GM18868 (cell line): ENCODE measurements around the gene HOXA11.
A peak's percentile ranks its signal among the peaks of the same experiment; 100 is the strongest.

Source experiments
- ATAC-seq: cut with Tn5 transposase; IDR thresholded peaks from one replicate; pipeline ENCODE4 v1.9.1; 2021; ENCODE audit warnings: mild to moderate bottlenecking, moderate library complexity; ENCODE audit not compliant: unreplicated experiment

Gene HOXA11

DNA sequence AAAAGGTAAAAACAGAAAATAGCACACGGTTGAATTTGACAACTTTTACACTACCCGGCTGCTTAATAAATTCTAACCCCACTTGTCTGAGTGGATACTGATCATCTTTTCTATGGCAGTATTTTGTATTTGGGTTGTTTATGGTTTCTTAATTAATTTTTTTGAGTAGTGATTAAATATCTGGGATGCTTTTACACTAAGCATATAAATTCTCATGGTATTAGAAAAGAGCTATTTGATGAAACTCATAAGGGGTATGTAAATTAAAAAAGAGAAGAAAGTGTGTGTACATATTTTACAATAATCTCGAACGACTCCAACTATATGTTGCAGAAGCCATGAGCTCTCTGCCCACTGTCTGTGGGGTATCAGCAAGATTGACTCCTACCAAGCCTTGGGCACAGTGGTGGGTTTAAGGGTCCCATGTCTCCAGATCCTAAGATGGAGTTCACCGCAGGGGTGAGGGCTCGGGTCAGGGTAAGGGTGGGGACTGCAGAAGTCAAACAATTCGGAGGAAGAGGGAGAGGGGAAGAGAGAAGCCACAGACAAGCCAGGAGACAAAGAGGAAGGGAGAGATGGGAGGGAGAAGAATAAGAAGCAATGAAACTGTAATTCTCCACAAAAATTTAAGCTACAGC is 22.4 kb upstream of the HOXA11 start:
- ATAC-seq: no peak

DNA sequence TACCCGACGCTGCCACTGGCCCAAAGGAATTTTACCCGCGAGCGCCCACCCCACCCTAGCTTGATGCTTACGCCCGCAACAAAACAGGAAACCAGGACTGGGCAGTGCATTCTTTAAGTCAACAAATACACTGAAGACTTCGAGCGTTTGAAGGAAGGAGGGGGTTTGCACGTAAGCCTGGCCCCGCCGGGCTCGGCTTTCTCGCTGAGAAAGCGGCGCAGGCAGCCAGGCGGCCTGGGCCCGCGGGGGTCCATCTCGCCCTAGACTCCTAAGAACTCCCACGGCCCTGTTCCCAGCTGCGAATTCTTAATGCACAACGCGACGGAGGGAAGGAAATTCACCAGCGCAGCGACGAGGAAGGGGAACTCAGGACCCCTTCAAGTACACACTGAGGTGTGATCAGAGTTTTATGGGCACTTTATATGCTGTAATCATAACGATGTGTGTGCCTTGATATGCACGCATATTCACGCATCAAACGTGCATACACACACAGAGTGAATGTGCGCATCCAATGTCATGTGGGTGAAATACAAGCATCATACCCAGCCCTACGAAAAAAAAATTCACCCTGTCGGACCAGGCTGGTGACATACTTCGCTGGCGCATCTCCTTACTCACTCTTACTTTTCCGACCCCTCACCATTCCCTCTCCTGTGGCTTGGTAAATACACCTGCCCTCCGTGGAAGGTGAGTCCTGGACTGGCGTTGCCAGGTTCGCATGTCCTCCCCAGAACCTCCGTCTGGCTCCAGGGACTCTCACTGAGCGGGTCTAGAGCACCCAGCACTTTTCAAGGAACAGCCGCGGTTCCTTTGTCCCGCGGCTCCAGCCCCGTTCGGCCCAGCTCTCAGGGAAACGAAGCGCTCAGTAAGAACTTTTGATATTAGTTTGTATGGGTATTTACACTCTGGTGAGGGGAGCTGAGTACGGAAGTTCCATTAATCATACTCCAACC is 20.6 kb upstream of the HOXA11 start:
- no peak for ATAC-seq

DNA sequence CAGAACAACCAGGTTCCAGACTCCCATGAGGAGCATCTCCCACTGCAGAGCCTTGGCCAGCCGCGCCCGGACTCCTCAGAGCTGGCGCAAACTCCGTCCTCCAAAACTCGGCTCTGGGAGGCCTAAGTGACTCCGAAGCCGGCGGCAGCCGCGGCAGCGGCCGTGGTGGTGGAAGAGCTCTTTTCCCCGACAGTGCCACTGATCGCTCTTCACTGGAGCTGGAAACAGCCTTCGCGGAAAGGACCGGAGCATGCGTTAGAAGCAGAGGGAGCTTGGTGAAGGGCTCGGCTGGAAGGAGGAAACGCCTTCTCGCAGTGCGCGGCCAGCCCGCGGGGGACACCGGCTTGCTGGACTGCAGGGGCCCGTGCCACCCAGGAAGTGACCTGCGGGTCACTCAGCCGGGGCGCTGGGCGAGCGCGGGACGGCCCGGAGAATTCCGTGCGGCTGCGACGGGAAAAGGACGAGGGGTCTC is 19.9 kb upstream of the HOXA11 start:
- no peak for ATAC-seq

DNA sequence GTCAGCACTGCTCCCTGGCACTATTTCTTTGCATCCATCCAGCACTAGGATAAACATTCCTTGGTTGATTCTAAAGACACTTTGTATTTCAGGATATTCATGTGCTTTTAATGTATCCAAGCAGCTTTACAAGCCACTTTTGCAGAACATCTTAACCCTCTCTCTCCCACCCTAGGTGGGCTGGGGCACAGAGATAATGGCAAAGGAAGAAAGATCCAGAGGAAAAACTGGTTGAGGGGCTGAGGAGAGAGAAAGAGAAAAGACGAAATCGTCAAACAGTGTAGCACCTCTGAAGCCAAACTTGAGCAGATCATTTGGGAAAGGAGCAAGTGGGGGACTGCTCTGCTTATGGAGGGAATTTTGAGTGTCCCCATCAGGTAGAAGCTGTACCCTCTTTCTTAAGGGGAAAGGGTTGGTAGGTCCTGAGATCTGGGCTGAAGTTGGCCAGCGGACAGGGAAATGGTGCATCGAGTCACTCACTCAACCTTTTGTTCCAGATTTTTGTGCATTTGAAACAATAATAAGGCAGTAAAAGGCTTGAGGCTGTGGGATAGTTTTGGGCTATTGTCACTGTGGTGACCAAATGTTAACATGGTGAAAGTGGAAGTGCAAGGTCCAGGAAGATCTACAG is 19.0 kb upstream of the HOXA11 start:
- no peak for ATAC-seq

DNA sequence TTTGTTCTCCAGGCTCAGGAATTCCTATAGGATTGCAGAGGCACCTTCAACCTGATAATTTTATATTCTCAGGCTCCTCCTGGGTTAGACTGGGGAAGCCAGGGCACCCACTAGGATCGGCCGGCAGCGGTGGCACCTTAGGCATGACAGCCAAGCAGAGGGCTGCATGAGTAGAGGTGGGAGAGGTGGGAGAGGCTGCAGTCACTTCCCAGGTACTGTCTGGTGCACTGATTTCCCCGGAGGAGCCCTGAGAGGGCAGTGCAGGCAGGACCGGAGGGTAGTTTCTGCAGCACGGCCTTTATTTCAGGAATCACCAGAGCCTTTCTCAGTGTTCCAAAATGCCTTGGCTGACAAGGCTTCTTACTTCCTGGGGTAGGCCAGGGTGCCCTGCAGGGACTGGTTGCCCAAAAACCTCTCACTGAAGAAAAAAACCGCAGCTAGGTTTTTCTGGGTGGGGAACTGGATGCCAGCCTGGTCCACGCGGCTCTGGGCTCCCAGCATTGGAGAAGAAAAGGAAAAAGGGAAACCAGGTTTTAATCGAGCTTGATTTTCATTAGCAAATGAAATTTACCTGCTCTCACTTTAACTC is 18.4 kb upstream of the HOXA11 start:
- no peak for ATAC-seq

DNA sequence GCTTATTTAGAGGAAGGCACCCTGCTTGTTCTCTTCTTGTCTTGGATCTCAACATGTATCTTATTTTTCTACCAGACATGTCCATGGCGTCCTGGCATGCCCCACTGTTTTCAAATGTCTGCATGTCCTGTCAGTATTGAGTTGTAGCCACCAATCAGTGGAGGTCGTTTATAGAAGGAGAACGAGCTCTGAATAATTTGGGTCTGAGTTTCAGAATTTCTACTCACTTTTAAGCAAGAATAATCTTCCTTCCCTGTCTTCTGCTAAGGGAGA is 17.8 kb upstream of the HOXA11 start:
- no peak for ATAC-seq

DNA sequence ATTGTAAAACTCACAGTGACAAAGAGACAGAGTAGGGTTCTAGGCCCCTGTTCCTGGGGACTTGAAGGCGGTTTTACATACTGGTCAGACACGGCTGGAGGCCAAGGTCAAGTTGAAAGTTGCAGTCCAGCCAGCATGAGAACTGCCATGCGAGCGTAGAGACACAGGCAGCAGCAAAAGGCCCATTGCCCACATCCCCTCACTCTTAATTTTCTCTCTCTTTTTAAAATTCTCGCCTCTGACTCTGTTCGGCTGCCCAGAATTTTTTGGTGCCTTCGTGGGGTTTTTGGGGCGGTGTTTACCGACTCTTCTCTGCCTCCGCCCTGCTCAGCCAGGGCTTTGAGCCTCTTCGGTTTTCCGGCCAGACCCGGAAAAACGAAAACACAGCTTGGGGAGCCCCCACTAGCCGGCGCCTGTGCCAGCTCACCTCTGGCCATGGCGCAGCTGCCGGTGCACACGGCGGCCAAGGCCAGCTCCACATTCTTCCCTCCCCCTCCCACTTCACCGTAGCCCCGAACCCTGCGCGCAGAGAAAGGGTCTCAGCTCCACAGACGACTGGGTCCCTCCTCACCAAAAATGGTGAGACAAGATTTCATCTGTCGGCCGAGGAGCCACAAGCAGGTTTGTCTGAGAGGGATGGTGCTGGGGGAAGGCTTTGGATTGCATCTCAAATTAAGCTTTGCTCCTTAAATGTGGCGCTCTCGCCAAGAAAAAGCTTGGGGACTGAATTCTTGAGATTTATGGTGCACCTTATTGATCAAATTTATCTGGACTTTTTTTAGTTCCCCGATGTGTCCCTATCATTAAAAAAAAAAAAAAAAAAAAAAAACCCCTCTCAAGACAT is 17.2 kb upstream of the HOXA11 start:
- no peak for ATAC-seq

DNA sequence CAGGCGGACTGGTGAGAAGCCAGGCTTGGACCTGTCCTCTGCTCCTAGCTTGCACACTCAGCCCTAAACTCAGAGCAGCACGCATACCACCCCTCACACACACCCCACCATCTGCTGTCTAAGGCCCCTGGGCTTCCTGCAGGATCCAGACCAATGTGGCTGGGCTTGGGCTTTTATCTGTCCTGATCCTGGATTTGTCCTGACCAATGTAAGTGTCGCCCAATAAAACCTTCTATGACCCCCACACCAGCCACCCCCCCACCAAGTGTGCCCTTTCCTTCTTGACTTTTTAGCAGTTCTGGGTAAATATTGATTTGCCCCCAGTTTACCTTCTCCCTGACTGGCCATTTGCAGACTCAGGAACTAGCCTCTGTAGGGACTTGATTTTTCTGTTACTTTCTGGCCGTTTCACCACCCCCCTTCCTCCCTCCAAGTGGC is 16.6 kb upstream of the HOXA11 start:
- ATAC-seq: no peak

DNA sequence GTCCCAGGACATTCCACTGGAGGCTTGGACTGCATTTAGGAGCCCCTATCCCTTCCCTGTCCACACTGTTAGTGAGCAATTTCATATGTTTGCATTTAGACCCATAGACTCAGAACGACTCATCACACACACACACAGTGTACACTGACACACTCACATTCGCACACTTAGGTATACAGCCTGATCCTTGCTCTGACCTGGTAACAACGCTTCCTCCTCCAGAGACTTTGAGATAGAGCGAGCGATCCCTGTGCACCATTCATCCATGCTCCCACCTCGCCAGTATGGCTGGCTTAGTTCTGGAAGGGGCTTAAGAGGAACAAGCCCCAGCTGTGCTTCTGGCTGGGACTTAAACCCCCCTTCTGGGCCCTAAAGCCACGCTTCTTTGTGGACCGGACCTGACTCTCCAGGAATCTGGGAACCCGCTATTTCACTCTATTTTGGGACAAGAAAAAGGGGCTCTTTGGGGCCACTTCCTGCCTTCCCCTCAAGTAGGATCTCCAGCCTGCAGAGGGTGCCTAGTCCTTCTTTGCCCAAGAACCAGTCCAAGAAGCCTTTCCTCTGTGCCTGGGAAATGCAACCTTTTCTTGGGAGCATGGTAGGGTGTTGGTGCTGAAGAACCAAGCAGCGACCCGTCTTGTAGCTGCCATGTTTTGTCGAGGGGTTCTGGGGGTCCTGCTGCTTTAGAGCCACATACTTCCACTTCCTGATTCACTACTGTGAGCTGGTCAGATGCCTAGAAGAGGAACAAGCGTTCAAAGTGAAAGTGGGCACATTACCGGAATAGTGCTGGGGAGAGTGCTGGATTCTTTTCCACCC is 15.9 kb upstream of the HOXA11 start:
- peak; percentile 36 for ATAC-seq

DNA sequence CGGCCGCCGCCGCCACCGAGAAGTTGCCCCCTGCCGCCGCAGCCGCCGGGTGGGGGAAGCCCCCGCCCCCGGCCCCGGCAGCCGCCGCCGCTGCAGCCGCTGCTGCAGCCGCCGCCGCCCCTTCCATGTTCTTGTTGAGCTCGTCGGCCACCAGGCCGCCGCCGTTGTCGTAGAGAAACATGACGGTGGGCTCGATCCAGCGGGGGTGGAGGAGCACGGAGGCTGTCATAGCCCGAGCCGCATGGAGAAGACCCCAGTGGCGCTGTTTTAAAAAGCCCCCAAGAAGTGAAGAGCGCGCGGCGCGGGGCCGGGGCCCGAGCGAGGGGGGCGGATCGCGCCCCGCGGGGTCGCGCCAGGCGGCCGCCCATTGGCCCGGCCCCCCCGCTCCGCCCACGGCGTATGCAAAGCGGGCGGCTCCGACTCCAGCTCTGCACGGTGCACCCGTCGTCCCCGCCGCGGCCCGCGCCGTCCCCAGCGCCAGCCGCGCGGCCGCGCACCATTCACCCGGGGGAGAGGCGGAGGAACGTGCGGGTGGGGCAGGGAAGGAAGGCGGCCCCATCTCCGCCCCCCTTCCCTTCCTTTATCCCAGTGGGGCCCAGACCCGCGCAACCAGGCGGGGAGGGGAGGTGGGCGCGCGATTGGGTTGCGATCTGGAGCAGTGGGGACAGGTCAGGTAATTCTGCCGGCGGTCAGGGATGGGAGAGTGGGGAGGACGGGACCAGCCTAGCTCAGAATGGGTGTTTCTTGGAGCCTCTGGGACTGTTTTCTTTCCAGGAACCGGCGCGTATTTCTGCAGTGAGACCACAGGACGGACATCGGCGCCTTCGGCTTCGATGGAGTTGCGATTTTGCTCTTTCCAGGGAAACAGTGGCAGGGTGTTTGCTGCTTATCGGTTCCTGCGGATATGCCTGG is 15.1 kb upstream of the HOXA11 start, which contains the start of gene HOXA13:
Gene HOXA13 (minus strand): TSS at position 243 of the 912 bp plus-strand sequence. CDS start 14 bp downstream, at position 229.
- ATAC-seq: peak; percentile 63

DNA sequence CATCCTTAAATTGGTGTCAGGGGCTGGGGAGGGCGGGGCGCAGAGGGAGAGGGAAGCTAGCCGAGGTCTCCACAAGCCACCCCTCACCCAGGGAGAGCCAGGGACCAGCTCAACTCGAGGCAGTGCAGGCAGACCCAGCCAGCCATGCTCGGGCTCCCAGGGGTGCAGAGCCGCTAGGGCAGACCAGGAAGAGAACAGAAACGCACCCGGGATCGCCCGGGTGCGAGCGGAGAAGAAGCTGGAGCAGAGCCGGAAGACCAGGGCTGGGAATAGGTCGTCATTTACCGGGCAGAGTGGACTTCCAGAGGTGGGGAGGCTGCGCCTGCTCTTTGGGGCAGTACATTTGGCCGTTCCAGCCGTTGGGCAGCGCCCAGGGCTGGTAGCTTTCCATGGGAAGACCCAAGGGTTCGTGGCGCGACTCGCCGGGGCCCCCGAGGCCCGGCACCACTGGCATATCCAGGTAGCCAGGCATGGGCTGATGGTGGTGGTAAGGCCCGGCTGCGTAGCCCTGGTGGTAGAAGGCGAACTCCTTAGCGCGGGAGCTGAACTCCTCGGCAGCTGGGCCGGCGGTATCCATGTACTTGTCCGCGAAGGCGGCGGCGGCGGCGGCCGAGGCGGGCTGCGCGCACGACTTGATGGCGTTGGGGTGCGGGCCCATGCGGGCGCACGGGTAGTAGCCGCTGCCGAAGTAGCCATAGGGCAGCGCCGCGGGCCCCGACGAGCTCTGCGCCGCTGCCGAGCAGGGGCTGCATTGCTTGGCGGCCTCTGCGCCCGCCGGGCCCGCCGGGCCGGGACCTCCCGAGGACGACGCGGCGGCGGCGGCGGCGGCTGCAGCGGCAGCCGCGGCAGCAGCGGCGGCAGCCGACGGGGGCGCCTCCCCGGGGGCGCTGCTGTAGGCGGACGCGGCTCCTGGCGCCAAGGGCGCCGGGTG is 14.1 kb upstream of the HOXA11 start:
- peak; percentile 6 for ATAC-seq

DNA sequence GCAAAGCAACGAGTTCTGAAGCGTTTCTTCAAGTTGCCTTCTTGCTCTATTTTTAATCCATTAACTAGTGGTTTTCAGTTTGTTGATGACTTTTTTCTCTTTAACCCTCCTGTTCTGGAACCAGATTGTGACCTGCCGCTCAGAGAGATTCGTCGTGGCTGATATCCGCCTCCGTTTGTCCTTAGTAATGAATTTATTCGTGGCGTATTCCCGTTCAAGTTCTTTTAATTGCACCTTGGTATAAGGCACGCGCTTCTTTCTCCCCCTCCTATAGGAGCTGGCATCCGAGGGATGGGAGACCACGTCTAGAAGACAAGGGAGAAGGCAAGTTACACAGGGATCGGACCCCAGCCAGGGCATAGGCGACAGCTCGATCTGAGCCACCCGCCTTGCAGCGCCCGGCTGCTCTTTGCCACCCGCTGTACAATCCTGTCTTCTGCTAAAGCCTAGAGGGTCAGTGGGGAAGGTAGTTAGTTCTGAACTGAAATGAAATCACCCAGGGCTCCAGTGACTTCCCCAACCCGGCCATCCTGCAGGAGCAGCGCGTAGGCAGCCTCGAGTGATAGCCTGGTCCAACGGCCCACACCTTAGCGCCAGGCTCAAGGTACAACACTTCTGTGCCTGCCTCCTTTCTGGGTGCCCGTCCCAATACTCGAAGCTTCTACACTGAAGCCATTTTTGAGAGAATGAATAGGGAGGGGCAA is 13.3 kb upstream of the HOXA11 start:
- no peak for ATAC-seq

DNA sequence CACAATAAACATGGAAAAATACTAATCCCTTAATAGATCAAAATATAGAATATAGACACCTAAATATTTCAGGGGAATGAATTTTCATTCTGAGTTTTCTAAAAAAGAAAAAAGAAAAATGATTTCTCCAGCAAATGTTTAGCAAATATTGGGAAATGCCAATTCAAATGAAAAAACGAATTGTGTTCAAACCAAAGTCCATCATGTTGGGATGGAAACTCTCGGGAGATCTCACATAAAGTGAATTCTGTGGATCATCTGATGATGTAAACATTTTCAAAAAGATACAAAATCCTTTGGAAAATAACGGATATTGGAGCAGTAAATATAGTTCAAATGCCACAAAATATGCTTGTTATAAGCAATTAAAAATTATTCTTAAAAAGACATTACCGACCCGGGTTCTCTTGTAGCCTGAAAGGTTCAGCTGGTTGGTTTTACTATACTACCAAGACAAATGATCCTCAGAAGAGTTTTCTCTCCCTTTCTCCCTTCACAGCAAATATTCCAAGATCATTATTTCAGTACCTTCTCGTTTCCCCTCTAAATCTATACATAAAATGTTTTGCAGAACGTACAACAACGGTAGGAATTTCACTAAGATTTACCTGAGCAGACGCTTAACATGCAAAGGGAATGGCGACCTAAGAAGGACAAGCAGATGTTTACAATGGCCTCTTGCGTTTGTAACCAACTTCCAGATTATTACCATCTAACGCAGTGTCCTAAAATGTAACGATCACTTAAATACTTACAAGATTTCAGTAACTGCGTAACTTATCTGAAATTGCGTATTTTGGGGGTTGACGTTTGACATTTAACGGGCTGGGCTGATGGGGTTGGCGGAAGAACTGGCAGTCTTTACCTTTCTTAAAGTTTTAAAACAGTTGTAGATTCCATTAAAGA is 12.4 kb upstream of the HOXA11 start:
- no peak for ATAC-seq

DNA sequence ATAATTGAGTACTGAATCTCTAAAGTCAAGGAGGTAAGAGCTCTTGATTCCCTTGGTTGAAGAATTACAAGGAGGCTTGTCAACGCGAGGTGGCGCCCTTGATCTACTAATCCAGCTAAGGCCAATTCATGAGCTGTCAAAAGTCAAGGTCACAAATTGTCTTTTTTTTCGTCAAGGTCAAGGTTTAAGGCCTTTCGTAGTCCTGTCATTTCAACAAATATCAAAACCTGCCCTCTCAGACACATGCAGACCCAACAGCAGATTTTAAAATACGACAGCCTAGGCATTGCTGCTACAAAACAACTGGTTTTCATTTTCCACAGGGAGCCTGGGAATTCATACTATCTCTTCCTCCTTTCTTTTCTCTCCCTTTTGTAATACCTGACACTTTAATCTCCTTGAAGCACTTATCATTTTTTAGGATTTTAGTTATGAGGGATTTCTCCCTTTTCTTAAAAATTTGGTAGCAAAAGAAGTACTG is 11.3 kb upstream of the HOXA11 start:
- no peak for ATAC-seq

DNA sequence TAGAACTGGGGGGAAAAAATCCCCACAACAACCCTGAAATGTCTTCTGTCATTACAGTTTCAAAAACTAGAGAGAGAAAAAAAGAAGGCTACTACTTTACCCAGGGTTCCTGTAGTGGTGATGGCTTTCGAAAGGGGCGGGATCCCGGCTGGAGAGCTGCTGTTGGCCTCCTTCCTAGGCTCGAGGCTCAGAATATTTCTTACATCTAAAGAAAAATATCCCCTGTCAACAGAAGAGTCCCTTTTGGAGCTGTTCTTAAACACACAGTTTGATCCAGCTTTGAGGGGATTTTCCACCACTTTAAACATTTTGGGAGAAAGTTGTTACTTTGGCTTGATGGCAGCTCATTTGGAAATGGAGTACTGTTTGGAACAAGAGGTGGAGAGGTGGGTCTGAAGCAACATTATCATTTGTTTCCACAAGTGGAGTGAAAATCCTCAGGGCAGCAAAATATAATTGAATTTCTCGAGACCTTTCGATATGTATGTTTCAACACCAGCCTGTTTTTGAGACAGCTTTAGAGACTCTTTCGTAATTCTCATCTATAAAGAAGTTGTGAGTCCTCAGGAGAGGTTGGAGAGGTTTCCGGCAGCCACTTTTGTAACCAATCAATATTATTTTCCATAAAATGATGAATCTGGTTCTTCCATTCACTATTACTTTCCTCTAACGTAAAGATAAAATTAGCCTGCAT is 9.8 kb upstream of the HOXA11 start:
- no peak for ATAC-seq
